ENCODE results near the gene TMEM132C. TPM values are rescaled to one million over a fixed set of nuclear protein-coding genes. Genes with fewer than 3 reads are reported as not detected.

TMEM132C gene
- total RNA-seq, 6 experiments from 2014 or later = not detected

DNA sequence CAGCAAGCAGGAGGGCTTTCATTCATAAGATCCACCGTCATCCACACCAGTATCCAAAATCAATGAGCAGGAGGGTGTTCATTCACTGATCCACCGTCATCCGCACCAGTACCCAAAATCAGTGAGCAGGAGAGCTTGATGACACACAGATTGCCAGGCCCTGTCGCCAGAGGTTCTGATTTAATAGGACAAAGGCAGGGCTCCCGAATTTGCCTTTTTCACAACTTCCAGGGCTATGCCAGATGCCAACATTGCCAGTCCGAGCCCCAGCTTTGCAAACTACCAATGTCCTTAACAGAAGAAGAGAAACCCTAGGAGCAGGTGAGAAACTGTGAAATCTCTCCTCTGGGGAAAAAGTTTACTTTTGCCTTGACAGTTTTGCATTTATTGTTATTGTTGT is 441.8 kb downstream of the TMEM132C start:
- no peak for DNase-seq
- Mint-ChIP-seq H3K27me3 (ENCODE audit: insufficient read depth) (peaks cover under 1% of the 10 kb centered on the region; the same call in 1 of the 2 replicates), H3K4me3 (no peak overlapping the region), H3K4me1 (ENCODE audit: low read depth) (no peaks in the 10 kb centered on the region), H3K9me3 (peaks cover 50% of the 10 kb centered on the region), H3K36me3 (ENCODE audit: low read depth) (peaks cover 5% of the 10 kb centered on the region), H3K27ac (no peak overlapping the region)
- TF ChIP-seq, protein P1, sequence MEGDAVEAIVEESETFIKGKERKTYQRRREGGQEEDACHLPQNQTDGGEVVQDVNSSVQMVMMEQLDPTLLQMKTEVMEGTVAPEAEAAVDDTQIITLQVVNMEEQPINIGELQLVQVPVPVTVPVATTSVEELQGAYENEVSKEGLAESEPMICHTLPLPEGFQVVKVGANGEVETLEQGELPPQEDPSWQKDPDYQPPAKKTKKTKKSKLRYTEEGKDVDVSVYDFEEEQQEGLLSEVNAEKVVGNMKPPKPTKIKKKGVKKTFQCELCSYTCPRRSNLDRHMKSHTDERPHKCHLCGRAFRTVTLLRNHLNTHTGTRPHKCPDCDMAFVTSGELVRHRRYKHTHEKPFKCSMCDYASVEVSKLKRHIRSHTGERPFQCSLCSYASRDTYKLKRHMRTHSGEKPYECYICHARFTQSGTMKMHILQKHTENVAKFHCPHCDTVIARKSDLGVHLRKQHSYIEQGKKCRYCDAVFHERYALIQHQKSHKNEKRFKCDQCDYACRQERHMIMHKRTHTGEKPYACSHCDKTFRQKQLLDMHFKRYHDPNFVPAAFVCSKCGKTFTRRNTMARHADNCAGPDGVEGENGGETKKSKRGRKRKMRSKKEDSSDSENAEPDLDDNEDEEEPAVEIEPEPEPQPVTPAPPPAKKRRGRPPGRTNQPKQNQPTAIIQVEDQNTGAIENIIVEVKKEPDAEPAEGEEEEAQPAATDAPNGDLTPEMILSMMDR (IDR thresholded peaks at IDR 0.05) = no peak

DNA sequence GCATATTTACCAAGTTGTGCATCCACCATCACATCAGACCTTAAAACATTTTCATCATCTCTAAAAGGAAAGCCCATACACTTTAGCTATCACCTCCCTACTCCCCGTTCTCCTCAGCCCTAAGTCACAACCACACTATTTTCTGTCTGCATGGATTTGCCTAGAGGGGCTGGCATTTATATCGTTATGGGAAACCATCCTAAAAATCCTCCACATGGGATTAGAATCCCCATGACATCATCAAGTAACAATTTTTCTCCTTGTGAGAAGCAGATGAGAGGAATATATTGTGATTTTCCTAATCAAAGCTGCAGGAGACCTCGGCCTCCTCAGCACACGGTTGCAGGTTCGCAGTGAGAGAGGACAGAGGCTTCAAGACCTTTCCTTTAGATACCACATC is 442.7 kb downstream of the TMEM132C start:
- no peak for DNase-seq
- Mint-ChIP-seq H3K4me3 (no peak overlapping the region), H3K9me3 (peaks cover 53% of the 10 kb centered on the region), H3K4me1 (ENCODE audit: low read depth) (no peaks in the 10 kb centered on the region), H3K27ac (no peak overlapping the region), H3K36me3 (ENCODE audit: low read depth) (peaks cover 5% of the 10 kb centered on the region; the same call in 1 of the 2 replicates), H3K27me3 (ENCODE audit: insufficient read depth) (no peaks in the 10 kb centered on the region)
- TF ChIP-seq, protein P1 (IDR thresholded peaks at IDR 0.05) = no peak

DNA sequence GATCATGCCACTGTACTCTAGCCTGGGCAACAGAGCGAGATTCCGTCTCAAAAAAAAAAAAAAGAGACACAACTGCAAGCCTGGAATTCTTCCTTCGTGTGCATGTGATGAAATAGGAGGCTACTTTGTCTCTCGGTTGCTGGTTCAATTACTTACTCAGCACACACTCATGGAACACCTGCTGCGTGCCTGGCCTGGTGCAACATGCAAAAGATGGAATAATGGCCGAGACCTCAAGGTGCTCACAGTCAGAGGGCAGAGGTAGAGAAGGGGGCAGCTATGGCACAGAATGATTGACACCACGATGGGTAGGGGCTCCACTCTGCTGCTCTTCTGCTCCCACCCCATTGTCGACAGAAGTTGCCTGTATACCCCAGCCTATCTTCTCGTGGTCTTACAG is 444.5 kb downstream of the TMEM132C start:
- Mint-ChIP-seq H3K27ac (no peak overlapping the region), H3K27me3 (ENCODE audit: insufficient read depth) (no peaks in the 10 kb centered on the region), H3K4me3 (no peak overlapping the region), H3K4me1 (ENCODE audit: low read depth) (no peaks in the 10 kb centered on the region), H3K9me3 (peaks cover 38% of the 10 kb centered on the region), H3K36me3 (ENCODE audit: low read depth) (peaks cover 5% of the 10 kb centered on the region; the same call in 1 of the 2 replicates)
- TF ChIP-seq, protein P1 (IDR thresholded peaks at IDR 0.05) = no peak
- no peak for DNase-seq

DNA sequence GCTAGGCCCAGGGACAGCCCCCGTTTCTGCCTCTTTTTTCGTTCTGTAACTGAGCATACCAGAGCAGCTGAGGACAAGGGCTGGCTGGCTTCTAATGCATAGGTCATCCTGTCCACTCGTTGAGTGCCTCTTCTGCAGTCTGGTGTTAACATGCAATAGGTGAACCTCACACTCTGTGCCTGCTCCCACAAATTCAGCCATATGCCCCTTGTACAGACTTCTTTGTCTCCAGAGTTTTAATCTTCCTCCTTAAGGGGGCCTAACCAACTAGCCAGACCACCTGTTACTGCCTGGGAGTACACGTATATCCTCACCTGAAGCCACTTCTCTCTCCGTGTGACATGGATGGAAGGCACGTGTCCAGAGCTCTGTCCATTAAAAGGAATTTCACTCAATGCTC is 445.7 kb downstream of the TMEM132C start:
- TF ChIP-seq, protein P1 (IDR thresholded peaks at IDR 0.05) = no peak
- Mint-ChIP-seq H3K27ac (no peak overlapping the region), H3K27me3 (ENCODE audit: insufficient read depth) (no peaks in the 10 kb centered on the region), H3K4me3 (no peak overlapping the region), H3K4me1 (ENCODE audit: low read depth) (no peaks in the 10 kb centered on the region), H3K36me3 (ENCODE audit: low read depth) (peaks cover 5% of the 10 kb centered on the region; the same call in 1 of the 2 replicates), H3K9me3 (peaks cover 32% of the 10 kb centered on the region)
- no peak for DNase-seq

DNA sequence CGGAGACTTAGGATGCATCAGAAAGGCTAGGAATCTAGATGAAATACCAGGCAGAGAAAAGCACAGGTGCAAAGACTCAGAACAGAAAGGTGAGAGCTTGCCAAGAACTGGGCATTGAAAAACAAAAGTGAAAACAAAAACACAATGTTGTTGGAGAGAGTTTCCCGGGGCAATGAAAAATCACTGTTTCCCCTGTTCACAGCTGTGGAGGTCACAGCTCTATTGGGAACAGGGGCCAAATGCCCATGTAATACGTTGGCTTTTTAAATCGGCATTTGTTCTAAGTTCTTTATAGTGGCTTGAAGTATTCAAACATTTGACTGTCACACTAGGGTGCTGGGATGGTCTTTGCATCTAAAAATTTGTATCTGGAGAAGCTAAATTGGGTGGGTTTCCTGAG is 448.5 kb downstream of the TMEM132C start:
- DNase-seq = no peak
- H3K4me3 Mint-ChIP-seq = no peak overlapping the region

More for the DNA sequence above, 448.5 kb downstream of the TMEM132C start:
- H3K27ac Mint-ChIP-seq = no peak overlapping the region
- no peaks in the 10 kb centered on the region for H3K36me3 Mint-ChIP-seq (ENCODE audit: low read depth)
- H3K9me3 Mint-ChIP-seq = peaks cover 45% of the 10 kb centered on the region
- H3K27me3 Mint-ChIP-seq (ENCODE audit: insufficient read depth) = no peaks in the 10 kb centered on the region; the same call in 1 of the 2 replicates
- TF ChIP-seq, protein P1 (IDR thresholded peaks at IDR 0.05) = no peak
- no peaks in the 10 kb centered on the region for H3K4me1 Mint-ChIP-seq (ENCODE audit: low read depth)

All from HFFc6 (cell line).